H9 (cell line): ENCODE measurements around the gene ALOX5AP. TPM values are rescaled to one million over a fixed set of nuclear protein-coding genes. Genes with fewer than 3 reads are reported as not detected.

Source experiments
- DNase-seq: peaks from one replicate; pipeline ENCODE4 v3.0.0-alpha.2; 2017
- H2AFZ ChIP-seq: one replicate; pipeline ENCODE4 v1.6.1; 2013; ENCODE audit warnings: mild to moderate bottlenecking, low read length, control low read depth, moderate library complexity
- H2AK5ac ChIP-seq: 2 replicates; pipeline ENCODE4 v1.6.1; 2013; ENCODE audit warnings: low read length, control low read depth, mixed read lengths; ENCODE audit not compliant: insufficient read length
- H2BK120ac ChIP-seq: one replicate; pipeline ENCODE4 v1.6.1; 2013; ENCODE audit warnings: low read depth, mild to moderate bottlenecking, low read length, control low read depth, inconsistent platforms; ENCODE audit not compliant: poor library complexity, severe bottlenecking
- H2BK12ac ChIP-seq: 2 replicates; pipeline ENCODE4 v1.6.1; 2013; ENCODE audit warnings: low read length, control low read depth, mixed read lengths, low read depth; ENCODE audit not compliant: insufficient read length
- H2BK15ac ChIP-seq: 2 replicates; pipeline ENCODE4 v1.6.1; 2013; ENCODE audit warnings: low read depth, low read length, control low read depth
- H2BK20ac ChIP-seq: one replicate; pipeline ENCODE4 v1.6.1; 2013; ENCODE audit warnings: low read depth, mild to moderate bottlenecking, low read length, control low read depth, inconsistent platforms; ENCODE audit not compliant: poor library complexity, severe bottlenecking
- H2BK5ac ChIP-seq: 2 replicates; pipeline ENCODE4 v1.6.1; 2013; ENCODE audit warnings: low read length, control low read depth, mixed read lengths; ENCODE audit not compliant: insufficient read length
- H3K14ac ChIP-seq: 2 replicates; pipeline ENCODE4 v1.6.1; 2013; ENCODE audit warnings: low read length, control low read depth; ENCODE audit not compliant: insufficient read depth
- H3K18ac ChIP-seq: 2 replicates; pipeline ENCODE4 v1.6.1; 2013; ENCODE audit warnings: low read depth, mild to moderate bottlenecking, mixed read lengths, low read length, control low read depth; ENCODE audit not compliant: insufficient read length
- H3K23ac ChIP-seq: 2 replicates; pipeline ENCODE4 v1.6.1; 2013; ENCODE audit warnings: low read length, control low read depth, mixed read lengths, low read depth; ENCODE audit not compliant: insufficient read length
- H3K23me2 ChIP-seq: 2 replicates; pipeline ENCODE4 v1.6.1; 2013; ENCODE audit warnings: low read depth, mild to moderate bottlenecking, mixed read lengths, low read length, control low read depth; ENCODE audit not compliant: insufficient read length, poor library complexity, severe bottlenecking
- H3K27ac ChIP-seq: 2 replicates; pipeline ENCODE4 v1.5.1; 2013; ENCODE audit warnings: low read length, control low read depth, mixed read lengths, low read depth; ENCODE audit not compliant: insufficient read length
- H3K27me3 ChIP-seq: 2 replicates; pipeline ENCODE4 v1.6.1; 2013; ENCODE audit warnings: low read length, control low read depth, inconsistent platforms; ENCODE audit not compliant: insufficient read depth
- H3K4ac ChIP-seq: 2 replicates; pipeline ENCODE4 v1.6.1; 2013; ENCODE audit warnings: low read depth, mild to moderate bottlenecking, control low read depth, inconsistent platforms, low read length, moderate library complexity
- H3K4me1 ChIP-seq: 2 replicates; pipeline ENCODE4 v1.6.1; 2013; ENCODE audit warnings: low read length, control low read depth, inconsistent platforms; ENCODE audit not compliant: insufficient read depth
- H3K4me2 ChIP-seq: 2 replicates; pipeline ENCODE4 v1.6.1; 2013; ENCODE audit warnings: low read length, control low read depth, mixed read lengths; ENCODE audit not compliant: insufficient read length, insufficient read depth
- H3K56ac ChIP-seq: 2 replicates; pipeline ENCODE4 v1.6.1; 2013; ENCODE audit warnings: low read depth, mild to moderate bottlenecking, mixed read lengths, low read length, control low read depth; ENCODE audit not compliant: insufficient read length
- H3K79me1 ChIP-seq: 2 replicates; pipeline ENCODE4 v1.6.1; 2013; ENCODE audit warnings: low read depth, mild to moderate bottlenecking, moderate library complexity, low read length, control low read depth, inconsistent platforms; ENCODE audit not compliant: insufficient read depth, poor library complexity, severe bottlenecking
- H3K79me2 ChIP-seq: 2 replicates; pipeline ENCODE4 v1.6.1; 2013; ENCODE audit warnings: low read length, control low read depth, inconsistent platforms; ENCODE audit not compliant: insufficient read depth
- H3K9ac ChIP-seq: 2 replicates; pipeline ENCODE4 v1.6.1; 2013; ENCODE audit warnings: low read length, control low read depth, mixed read lengths; ENCODE audit not compliant: insufficient read length; ENCODE audit errors: extremely low read depth
- H3K9me3 ChIP-seq: one replicate; pipeline ENCODE4 v1.6.1; 2013; ENCODE audit warnings: low read depth, low read length, inconsistent platforms; ENCODE audit not compliant: control insufficient read depth
- H3T11ph ChIP-seq: one replicate; pipeline ENCODE4 v1.6.1; 2013; ENCODE audit warnings: mild to moderate bottlenecking, low read length, control low read depth, inconsistent platforms
- H4K20me1 ChIP-seq: one replicate; pipeline ENCODE4 v1.6.1; 2013; ENCODE audit not compliant: control insufficient read depth, insufficient read length, insufficient read depth
- H4K5ac ChIP-seq: 2 replicates; pipeline ENCODE4 v1.6.1; 2013; ENCODE audit warnings: low read depth, mild to moderate bottlenecking, mixed read lengths, low read length, control low read depth; ENCODE audit not compliant: insufficient read length
- H4K8ac ChIP-seq: replicated peaks from 2 replicates; pipeline ENCODE4 v1.6.1; 2013; ENCODE audit warnings: low read length, control low read depth, mixed read lengths, low read depth; ENCODE audit not compliant: insufficient read length
- H4K91ac ChIP-seq: 2 replicates; pipeline ENCODE4 v1.6.1; 2013; ENCODE audit warnings: low read depth, mild to moderate bottlenecking, moderate library complexity, mixed read lengths, low read length, control low read depth; ENCODE audit not compliant: insufficient read length
- H3K27ac Mint-ChIP-seq, 3 experiments: 2 replicates in 2 of 3; 3 replicates in 1 of 3; pipeline ENCODE4 v1.8.0; 2020 to 2021; ENCODE audit warnings: mixed read lengths in 3 of 3, mild to moderate bottlenecking in 1 of 3, moderate library complexity in 1 of 3
- H3K27me3 Mint-ChIP-seq: 2 replicates; pipeline ENCODE4 v1.8.0; 2021; ENCODE audit warnings: low read depth, mild to moderate bottlenecking, moderate library complexity, mixed read lengths
- H3K36me3 Mint-ChIP-seq, 3 experiments: 2 replicates in 2 of 3; 3 replicates in 1 of 3; pipeline ENCODE4 v1.8.0; 2020 to 2021; ENCODE audit warnings: low read depth in 3 of 3, mixed read lengths in 3 of 3; ENCODE audit not compliant: insufficient read depth in 1 of 3
- H3K4me1 Mint-ChIP-seq, 2 experiments: 2 replicates each; pipeline ENCODE4 v1.8.0; 2020; ENCODE audit warnings: mixed read lengths in 2 of 2
- H3K4me3 Mint-ChIP-seq, 2 experiments: 2 replicates in 1 of 2; 3 replicates in 1 of 2; pipeline ENCODE4 v1.8.0; 2020 to 2021; ENCODE audit warnings: mild to moderate bottlenecking in 2 of 2, mixed read lengths in 2 of 2, moderate library complexity in 1 of 2
- H3K9me3 Mint-ChIP-seq, 2 experiments: 2 replicates in 1 of 2; 3 replicates in 1 of 2; pipeline ENCODE4 v1.8.0; 2020; ENCODE audit warnings: mild to moderate bottlenecking in 2 of 2, mixed read lengths in 2 of 2, moderate library complexity in 1 of 2
- WGBS: extraction: QIAGEN DNeasy Blood & Tissue Kit; methylation state at CpG from one replicate; pipeline ENCODE4 v1.1.7; 2013; ENCODE audit warnings: missing lambda C conversion rate, low lambda C conversion rate, mixed read lengths; ENCODE audit not compliant: insufficient read length; ENCODE audit errors: extremely low coverage; 5-methylcytosine and 5-hydroxymethylcytosine counted together
- total RNA-seq: library from RNA; stranded (reverse); gene quantifications from 2 replicates; pipeline ENCODE4 v1.2.1, GENCODE V29; 2021
- TF ChIP-seq, protein P1 (sequence below): fragments of 200-600 bp; sonication (generic); conservative IDR thresholded peaks from 3 replicates; pipeline ENCODE4 v1.8.0; 2021; ENCODE audit warnings: antibody characterized with exemption, mild to moderate bottlenecking

The ALOX5AP gene
- total RNA-seq, 1 experiment from 2014 or later, result not detected

DNA sequence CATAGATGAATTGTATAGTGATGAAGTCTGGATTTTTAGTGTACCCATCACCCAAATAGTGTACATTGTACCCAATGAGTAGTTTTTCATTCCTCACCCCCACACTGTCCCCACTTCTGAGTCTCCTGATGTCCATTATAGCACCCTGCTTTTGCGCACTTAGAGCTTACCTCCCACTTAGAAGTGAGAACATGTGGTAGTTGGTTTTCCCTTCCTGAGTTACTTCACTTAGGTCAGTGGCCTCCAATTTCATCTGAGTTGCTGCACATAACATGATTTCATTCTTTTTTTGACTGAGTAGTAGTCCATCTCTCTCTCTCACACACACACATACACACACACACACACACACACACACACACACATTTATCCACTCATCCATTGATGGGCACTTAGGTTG, 43.2 kb upstream of the ALOX5AP start:
- Histone ChIP-seq H3K4ac (no peak overlapping the region), H4K5ac (no peak overlapping the region), H3K23me2 (no peaks in the 10 kb centered on the region), H4K91ac (no peak overlapping the region), H4K8ac (no peak overlapping the region), H2BK20ac (no peak overlapping the region), H3K27me3 (no peaks in the 10 kb centered on the region), H2AK5ac (no peak overlapping the region), H2BK5ac (no peak overlapping the region), H3T11ph (no peak overlapping the region), H4K20me1 (no peaks in the 10 kb centered on the region), H3K56ac (no peak overlapping the region), H3K4me2 (no peak overlapping the region), H3K9me3 (no peaks in the 10 kb centered on the region), H2BK12ac (no peak overlapping the region), H2AFZ (no peak overlapping the region), H3K9ac (no peak overlapping the region), H3K79me2 (no peaks in the 10 kb centered on the region), H3K4me1 (peaks cover 4% of the 10 kb centered on the region; the same call in 1 of the 2 replicates), H3K23ac (no peak overlapping the region), H3K18ac (no peak overlapping the region), H2BK15ac (no peak overlapping the region), H2BK120ac (no peak overlapping the region), H3K79me1 (no peaks in the 10 kb centered on the region), H3K27ac (no peak overlapping the region), H3K14ac (no peak overlapping the region)
- H3K9me3 Mint-ChIP-seq, result peaks cover 0 to 3% of the 10 kb centered on the region in 2 experiments; a peak in 4 of 5 replicates
- peaks cover 2% of the 10 kb centered on the region for H3K27me3 Mint-ChIP-seq
- H3K4me1 Mint-ChIP-seq, result peaks cover 15 to 18% of the 10 kb centered on the region in 2 experiments
- WGBS, result no CpG with 5 or more reads among the region's 1 CpG
- no peak overlapping the region for H3K4me3 Mint-ChIP-seq
- H3K27ac Mint-ChIP-seq, result no peak overlapping the region
- DNase-seq, result no peak
- H3K36me3 Mint-ChIP-seq, result no peaks in the 10 kb centered on the region
- TF ChIP-seq, protein P1, sequence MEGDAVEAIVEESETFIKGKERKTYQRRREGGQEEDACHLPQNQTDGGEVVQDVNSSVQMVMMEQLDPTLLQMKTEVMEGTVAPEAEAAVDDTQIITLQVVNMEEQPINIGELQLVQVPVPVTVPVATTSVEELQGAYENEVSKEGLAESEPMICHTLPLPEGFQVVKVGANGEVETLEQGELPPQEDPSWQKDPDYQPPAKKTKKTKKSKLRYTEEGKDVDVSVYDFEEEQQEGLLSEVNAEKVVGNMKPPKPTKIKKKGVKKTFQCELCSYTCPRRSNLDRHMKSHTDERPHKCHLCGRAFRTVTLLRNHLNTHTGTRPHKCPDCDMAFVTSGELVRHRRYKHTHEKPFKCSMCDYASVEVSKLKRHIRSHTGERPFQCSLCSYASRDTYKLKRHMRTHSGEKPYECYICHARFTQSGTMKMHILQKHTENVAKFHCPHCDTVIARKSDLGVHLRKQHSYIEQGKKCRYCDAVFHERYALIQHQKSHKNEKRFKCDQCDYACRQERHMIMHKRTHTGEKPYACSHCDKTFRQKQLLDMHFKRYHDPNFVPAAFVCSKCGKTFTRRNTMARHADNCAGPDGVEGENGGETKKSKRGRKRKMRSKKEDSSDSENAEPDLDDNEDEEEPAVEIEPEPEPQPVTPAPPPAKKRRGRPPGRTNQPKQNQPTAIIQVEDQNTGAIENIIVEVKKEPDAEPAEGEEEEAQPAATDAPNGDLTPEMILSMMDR, result no peak
